GM23338 (cell line): ENCODE results near the gene SGCD.

ENCODE experiments used
- EZH2 ChIP-seq: fragments of 200-600 bp; sonication (generic); IDR thresholded peaks from one replicate; pipeline ENCODE4 v1.8.0; 2017; ENCODE audit warnings: antibody characterized with exemption, mild to moderate bottlenecking, low read depth; ENCODE audit not compliant: unreplicated experiment
- EZH2phosphoT487 ChIP-seq: fragments of 200-600 bp; sonication (generic); IDR thresholded peaks from one replicate; pipeline ENCODE4 v1.8.1; 2018; ENCODE audit warnings: antibody characterized with exemption; ENCODE audit not compliant: unreplicated experiment
- STAT1 ChIP-seq: IDR thresholded peaks from one replicate; pipeline ENCODE4 v1.6.1; 2016; ENCODE audit warnings: antibody characterized with exemption; ENCODE audit not compliant: unreplicated experiment
- ZNF331 ChIP-seq: fragments of 250-450 bp; sonication (Bioruptor Pico); IDR thresholded peaks from 2 replicates; pipeline ENCODE4 v1.5.0; 2020; ENCODE audit warnings: low read depth, mild to moderate bottlenecking, moderate library complexity
- TF ChIP-seq, protein P1 (sequence below), 2 experiments: fragments of 200-600 bp in 1 of 2; sonication (generic) in 1 of 2; conservative IDR thresholded peaks; 2 replicates each; pipeline versions ENCODE4 v1.5.1 to v1.6.1; 2016 to 2017; ENCODE audit warnings: antibody characterized with exemption in 2 of 2, low read depth in 2 of 2, mild to moderate bottlenecking in 2 of 2, moderate library complexity in 1 of 2

DNA sequence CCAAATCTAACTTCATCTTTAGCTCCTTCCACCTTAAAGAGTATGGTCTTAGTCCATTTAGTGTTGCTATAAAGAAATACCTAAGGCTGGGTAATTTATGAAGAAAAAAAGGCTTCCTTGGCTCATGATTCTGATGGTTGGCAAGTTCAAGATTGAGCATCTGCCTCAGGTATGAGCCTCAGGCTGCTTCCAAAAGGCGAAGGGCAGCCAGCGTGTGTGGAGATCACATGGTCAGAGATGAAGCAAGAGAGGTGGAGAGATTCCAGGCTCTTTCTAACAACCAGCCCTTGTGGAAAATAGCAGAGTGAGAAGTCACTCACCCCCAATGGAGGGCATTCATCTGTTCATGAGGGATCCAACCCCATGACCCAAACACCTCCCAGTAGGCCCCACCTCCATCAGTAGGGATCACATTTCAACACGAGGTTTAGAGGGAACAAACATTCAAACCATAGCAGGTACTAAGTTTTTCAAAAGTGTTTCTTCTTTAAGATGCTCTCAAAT, 225.9 kb downstream of the SGCD start:
- TF ChIP-seq EZH2 (no peak), STAT1 (no peak), ZNF331 (CRISPR knock-in tag) (no peak), EZH2phosphoT487 (no peak)
- TF ChIP-seq, protein P1, sequence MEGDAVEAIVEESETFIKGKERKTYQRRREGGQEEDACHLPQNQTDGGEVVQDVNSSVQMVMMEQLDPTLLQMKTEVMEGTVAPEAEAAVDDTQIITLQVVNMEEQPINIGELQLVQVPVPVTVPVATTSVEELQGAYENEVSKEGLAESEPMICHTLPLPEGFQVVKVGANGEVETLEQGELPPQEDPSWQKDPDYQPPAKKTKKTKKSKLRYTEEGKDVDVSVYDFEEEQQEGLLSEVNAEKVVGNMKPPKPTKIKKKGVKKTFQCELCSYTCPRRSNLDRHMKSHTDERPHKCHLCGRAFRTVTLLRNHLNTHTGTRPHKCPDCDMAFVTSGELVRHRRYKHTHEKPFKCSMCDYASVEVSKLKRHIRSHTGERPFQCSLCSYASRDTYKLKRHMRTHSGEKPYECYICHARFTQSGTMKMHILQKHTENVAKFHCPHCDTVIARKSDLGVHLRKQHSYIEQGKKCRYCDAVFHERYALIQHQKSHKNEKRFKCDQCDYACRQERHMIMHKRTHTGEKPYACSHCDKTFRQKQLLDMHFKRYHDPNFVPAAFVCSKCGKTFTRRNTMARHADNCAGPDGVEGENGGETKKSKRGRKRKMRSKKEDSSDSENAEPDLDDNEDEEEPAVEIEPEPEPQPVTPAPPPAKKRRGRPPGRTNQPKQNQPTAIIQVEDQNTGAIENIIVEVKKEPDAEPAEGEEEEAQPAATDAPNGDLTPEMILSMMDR (conservative IDR thresholded peaks at IDR 0.05; ENCODE audit: low read depth in 2 of 2) = no peak
